Endothelial cell of umbilical vein (primary cell): ENCODE data around the gene DRD4. TPM values are rescaled to one million over a fixed set of nuclear protein-coding genes. Genes with fewer than 3 reads are reported as not detected.

ENCODE experiments used
- BruUV-seq: library from RNA; stranded (reverse); fragments of 400-500 nt; replicated peaks from 2 replicates; lab custom pipeline; 2021; lab: Mats Ljungman, UMichigan
- CTCF ChIA-PET: fragments of 300-600, 350-600 bp; sonication (Branson Sonifier 250); formaldehyde crosslinking; loops from one replicate; lab custom pipeline; 2021; ENCODE audit warnings: antibody characterized with exemption, inconsistent platforms; lab: Charles Lee
- POLR2A ChIA-PET: fragments of 300-600, 350-600 bp; sonication (Branson Sonifier 250); formaldehyde crosslinking; loops from one replicate; lab custom pipeline; 2021; ENCODE audit warnings: antibody characterized with exemption, inconsistent platforms; lab: Charles Lee
- DNase-seq: peaks from one replicate; pipeline ENCODE4 v3.0.0-alpha.2; 2011; ENCODE audit warnings: low read depth, low spot score
- FAIRE-seq: peaks from 2 replicates; lab custom pipeline; 2011; peaks lifted over from hg19 to GRCh38; lab: Jason Lieb, UNC
- H2AFZ ChIP-seq: 2 replicates; pipeline ENCODE4 v1.6.0; 2012; ENCODE audit warnings: low read depth, low read length, control low read depth, inconsistent platforms
- H3K27ac ChIP-seq: 2 replicates; pipeline ENCODE4 v1.5.1; 2011; ENCODE audit warnings: low read depth, mild to moderate bottlenecking, control low read depth, low read length, moderate library complexity; ENCODE audit not compliant: insufficient read depth
- H3K27me3 ChIP-seq, 2 experiments: 2 replicates each; pipeline versions ENCODE4 v1.6.0 to v1.6.1; 2011; ENCODE audit warnings: low read length in 2 of 2, mixed read lengths in 1 of 2; ENCODE audit not compliant: control insufficient read depth in 2 of 2, insufficient read depth in 2 of 2
- H3K36me3 ChIP-seq, 2 experiments: 2 replicates in 1 of 2; 3 replicates in 1 of 2; pipeline ENCODE4 v1.5.1; 2011; ENCODE audit warnings: low read length in 2 of 2, mild to moderate bottlenecking in 1 of 2, moderate library complexity in 1 of 2; ENCODE audit not compliant: control insufficient read depth in 2 of 2, insufficient read depth in 2 of 2; ENCODE audit errors: extremely low read depth in 1 of 2
- H3K4me1 ChIP-seq: 3 replicates; pipeline ENCODE4 v1.5.1; 2011; ENCODE audit warnings: mild to moderate bottlenecking, low read length; ENCODE audit not compliant: control insufficient read depth, insufficient read depth; ENCODE audit errors: extremely low read depth
- H3K4me2 ChIP-seq: 2 replicates; pipeline ENCODE4 v1.6.1; 2011; ENCODE audit warnings: low read length, control low read depth, mixed read lengths; ENCODE audit not compliant: insufficient read depth
- H3K4me3 ChIP-seq, 3 experiments: fragments of 200-600 bp in 1 of 3; sonication (generic), shearing (Covaris generic) in 1 of 3; replicated peaks in 1 of 3; 2 replicates each; pipeline ENCODE4 v1.5.1; 2011 to 2016; ENCODE audit warnings: control low read depth in 3 of 3, low read length in 3 of 3, mild to moderate bottlenecking in 2 of 3, inconsistent platforms in 1 of 3, low read depth in 1 of 3, moderate library complexity in 1 of 3; ENCODE audit not compliant: insufficient read depth in 1 of 3
- H3K79me2 ChIP-seq: 2 replicates; pipeline ENCODE4 v1.6.0; 2012; ENCODE audit warnings: low read length, inconsistent platforms; ENCODE audit not compliant: control insufficient read depth, insufficient read depth
- H3K9ac ChIP-seq: replicated peaks from 2 replicates; pipeline ENCODE3; 2011; ENCODE audit warnings: low read length, control low read depth; ENCODE audit not compliant: insufficient read depth; ENCODE audit errors: extremely low read depth
- H3K9me1 ChIP-seq: replicated peaks from 3 replicates; pipeline ENCODE4 v1.6.0; 2011; ENCODE audit warnings: mild to moderate bottlenecking, low read length; ENCODE audit not compliant: control insufficient read depth, insufficient read depth; ENCODE audit errors: extremely low read depth
- H3K9me3 ChIP-seq: replicated peaks from 2 replicates; pipeline ENCODE4 v1.5.1; 2012; ENCODE audit warnings: low read length, inconsistent platforms; ENCODE audit not compliant: control insufficient read depth, insufficient read depth
- H4K20me1 ChIP-seq: replicated peaks from 2 replicates; pipeline ENCODE3; 2011; ENCODE audit warnings: mild to moderate bottlenecking, low read length; ENCODE audit not compliant: control insufficient read depth, insufficient read depth; ENCODE audit errors: extremely low read depth
- EZH2 ChIP-seq: IDR thresholded peaks from 2 replicates; pipeline ENCODE4 v1.6.1; 2012; ENCODE audit warnings: borderline replicate concordance, low read depth, mild to moderate bottlenecking, moderate library complexity, low read length, inconsistent platforms; ENCODE audit not compliant: severe bottlenecking
- FOS ChIP-seq: IDR thresholded peaks from 2 replicates; pipeline ENCODE4 v1.6.1; 2011; ENCODE audit warnings: mild to moderate bottlenecking, low read length, moderate library complexity, borderline replicate concordance; ENCODE audit not compliant: insufficient read depth
- GATA2 ChIP-seq: IDR thresholded peaks from 2 replicates; pipeline ENCODE4 v1.7.0; 2011; ENCODE audit warnings: low read depth, mild to moderate bottlenecking, moderate library complexity, mixed read lengths, low read length; ENCODE audit not compliant: insufficient read length, insufficient read depth
- JUN ChIP-seq: IDR thresholded peaks from 2 replicates; pipeline ENCODE4 v1.6.1; 2011; ENCODE audit warnings: borderline replicate concordance, low read depth; ENCODE audit not compliant: insufficient read length, insufficient read depth
- MAX ChIP-seq: IDR thresholded peaks from 2 replicates; pipeline ENCODE4 v1.6.1; 2011; ENCODE audit not compliant: insufficient read depth, insufficient read length
- MYC ChIP-seq: IDR thresholded peaks from one replicate; pipeline ENCODE4 v1.6.1; 2011; ENCODE audit warnings: mild to moderate bottlenecking, low read depth, low read length
- POLR2A ChIP-seq: IDR thresholded peaks from 2 replicates; pipeline ENCODE4 v1.6.1; 2012; ENCODE audit warnings: low read depth, mild to moderate bottlenecking, control low read depth, low read length
- POLR2AphosphoS5 ChIP-seq: IDR thresholded peaks from 2 replicates; pipeline ENCODE4 v1.6.1; 2012; ENCODE audit warnings: low read depth, mild to moderate bottlenecking, control low read depth, low read length, moderate library complexity; ENCODE audit not compliant: insufficient read depth
- dilution Hi-C: fragments of 300-500 bp; cut with MboI; formaldehyde crosslinking; loops from one replicate; pipeline ENCODE4 v1.15.0; 2019; ENCODE audit warnings: low sequenced_read_pairs; ENCODE audit not compliant: extremely low pct_ligation_motif_present
- intact Hi-C: fragments of 100-400 bp; cut with micrococcal nuclease; formaldehyde crosslinking; loops from one replicate; pipeline ENCODE4 v1.10.0; 2022
- polyA plus RNA-seq, 4 experiments: library from polyadenylated mRNA; depleted of rRNA in 3 of 4; stranded (reverse) in 3 of 4; unstranded in 1 of 4; fragments of >200 nt; gene quantifications; 2 replicates each; pipeline versions ENCODE4 v1.2.1 to v1.2.3, GENCODE V29; 2011 to 2012; ENCODE audit warnings: missing spikeins in 1 of 4
- total RNA-seq: library from RNA; stranded (reverse); gene quantifications from 2 replicates; pipeline ENCODE4 v1.2.3, GENCODE V29; 2021
- TF ChIP-seq, protein P1 (sequence below), 2 donors: IDR thresholded peaks; 1 replicate in 1 of 2; 2 replicates in 1 of 2; pipeline ENCODE4 v1.5.1; 2011; ENCODE audit warnings: low read length in 2 of 2, mild to moderate bottlenecking in 2 of 2, moderate library complexity in 2 of 2, control low read depth in 1 of 2, inconsistent platforms in 1 of 2, low read depth in 1 of 2; ENCODE audit not compliant: insufficient read depth in 1 of 2; ENCODE audit errors: extremely low read depth in 1 of 2

Gene DRD4
- total and polyA plus RNA-seq, 2 donors (not counting 3 experiments of a cell fraction or from before 2014, with no cell fraction given): 0.24 TPM; not detected in 1

GRCh38 chr11:620201-620600, 16.9 kb upstream of the DRD4 start:
- no peak for DNase-seq
- H4K20me1 ChIP-seq: no peaks in the 10 kb centered on the region
- no peaks in the 10 kb centered on the region for H3K9me3 ChIP-seq
- ChIA-PET POLR2A (no interaction called here), CTCF (no interaction called here)
- no TSS peak for BruUV-seq
- H3K4me2 ChIP-seq: no peak overlapping the region
- intact Hi-C loops (no loop called here), dilution Hi-C loops (no loop called here)
- peaks cover 1% of the 10 kb centered on the region for H3K4me1 ChIP-seq
- H3K27me3 ChIP-seq: no peaks in the 10 kb centered on the region
- no peak overlapping the region for H3K4me3 ChIP-seq
- no peak overlapping the region for H3K27ac ChIP-seq
- no peak overlapping the region for H2AFZ ChIP-seq
- no peak overlapping the region for H3K9ac ChIP-seq
- TF ChIP-seq POLR2A (no peak), POLR2AphosphoS5 (no peak), JUN (no peak), FOS (no peak), MAX (no peak), GATA2 (no peak), MYC (no peak), EZH2 (no peak)
- TF ChIP-seq, protein P1, sequence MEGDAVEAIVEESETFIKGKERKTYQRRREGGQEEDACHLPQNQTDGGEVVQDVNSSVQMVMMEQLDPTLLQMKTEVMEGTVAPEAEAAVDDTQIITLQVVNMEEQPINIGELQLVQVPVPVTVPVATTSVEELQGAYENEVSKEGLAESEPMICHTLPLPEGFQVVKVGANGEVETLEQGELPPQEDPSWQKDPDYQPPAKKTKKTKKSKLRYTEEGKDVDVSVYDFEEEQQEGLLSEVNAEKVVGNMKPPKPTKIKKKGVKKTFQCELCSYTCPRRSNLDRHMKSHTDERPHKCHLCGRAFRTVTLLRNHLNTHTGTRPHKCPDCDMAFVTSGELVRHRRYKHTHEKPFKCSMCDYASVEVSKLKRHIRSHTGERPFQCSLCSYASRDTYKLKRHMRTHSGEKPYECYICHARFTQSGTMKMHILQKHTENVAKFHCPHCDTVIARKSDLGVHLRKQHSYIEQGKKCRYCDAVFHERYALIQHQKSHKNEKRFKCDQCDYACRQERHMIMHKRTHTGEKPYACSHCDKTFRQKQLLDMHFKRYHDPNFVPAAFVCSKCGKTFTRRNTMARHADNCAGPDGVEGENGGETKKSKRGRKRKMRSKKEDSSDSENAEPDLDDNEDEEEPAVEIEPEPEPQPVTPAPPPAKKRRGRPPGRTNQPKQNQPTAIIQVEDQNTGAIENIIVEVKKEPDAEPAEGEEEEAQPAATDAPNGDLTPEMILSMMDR (IDR thresholded peaks at IDR 0.05; ENCODE audit: extremely low read depth in 1 of 2, insufficient read depth in 1 of 2, low read depth in 1 of 2, low read length in 2 of 2): no peak
- H3K9me1 ChIP-seq: no peaks in the 10 kb centered on the region
- FAIRE-seq: no peak
- H3K79me2 ChIP-seq: no peaks in the 10 kb centered on the region
- H3K36me3 ChIP-seq: no peaks in the 10 kb centered on the region
